ENCODE data around the gene PHLPP2.
A peak's percentile ranks its signal among the peaks of the same experiment; 100 is the strongest.

Gene PHLPP2

DNA sequence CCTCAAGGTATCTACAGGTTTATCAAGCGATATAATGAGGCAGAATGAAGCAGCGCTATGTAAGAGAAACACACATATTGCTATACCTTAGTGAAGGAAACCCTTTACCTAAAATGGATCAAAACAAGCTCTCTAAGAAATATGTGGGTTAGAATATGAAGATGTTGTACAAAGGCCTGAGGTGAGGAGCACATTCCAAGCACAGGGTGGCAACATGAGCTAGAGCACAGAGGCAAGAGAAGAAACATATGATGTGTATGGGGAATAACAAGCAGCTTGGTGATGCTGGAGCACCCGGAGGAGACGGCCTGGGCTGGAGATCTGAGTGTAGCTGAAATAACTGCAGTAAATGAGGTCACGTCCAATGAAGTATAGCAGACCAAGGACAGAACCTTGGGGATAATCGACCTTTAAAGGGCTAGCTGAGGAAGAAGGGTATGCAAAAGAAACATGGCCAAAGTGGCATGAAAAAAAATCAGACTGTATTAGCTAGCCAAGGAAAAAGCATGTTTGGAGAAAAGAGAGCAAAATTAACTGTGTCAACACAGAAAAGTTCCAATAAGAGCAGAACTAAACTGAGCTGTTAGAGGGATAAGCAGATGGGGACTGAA is 54.5 kb downstream of the PHLPP2 start:
- no peak for DNase-seq

DNA sequence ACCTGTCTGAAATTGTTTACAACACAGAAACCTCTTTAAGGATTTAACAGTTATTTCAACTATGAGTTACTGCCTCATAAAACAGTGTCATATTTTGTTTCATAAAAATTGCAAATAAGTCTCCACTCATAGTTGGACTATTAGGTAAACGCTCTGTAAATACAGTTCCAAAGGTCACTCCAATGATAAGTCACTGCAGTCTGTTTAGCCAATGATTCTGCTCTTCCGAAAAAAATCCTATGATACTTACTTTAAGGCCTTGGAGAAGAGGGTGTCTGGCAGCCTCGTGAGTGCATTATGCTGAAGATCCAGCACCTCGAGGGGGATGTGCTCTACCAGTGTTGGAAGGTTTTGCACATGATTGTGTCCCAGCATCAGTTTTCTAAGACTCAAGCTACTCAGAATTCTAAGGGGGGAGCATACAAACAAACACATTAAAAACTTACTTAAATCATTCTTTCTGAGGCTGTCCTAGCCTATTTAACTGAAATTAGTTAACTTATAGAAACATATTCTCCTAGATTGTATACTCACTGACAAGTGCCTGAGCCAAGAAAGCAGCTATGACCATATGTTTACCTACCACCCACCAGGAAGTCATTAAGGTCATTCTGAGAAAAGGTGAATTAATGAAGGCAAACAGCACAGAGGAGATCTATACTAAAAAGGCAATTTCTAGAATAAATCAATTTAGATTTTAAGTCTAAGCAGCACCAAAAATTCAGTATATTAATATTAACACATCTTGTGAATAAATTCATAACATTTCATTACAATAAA is 57.4 kb downstream of the PHLPP2 start:
- peak in 1 of 3 experiments; percentile 9 for DNase-seq

DNA sequence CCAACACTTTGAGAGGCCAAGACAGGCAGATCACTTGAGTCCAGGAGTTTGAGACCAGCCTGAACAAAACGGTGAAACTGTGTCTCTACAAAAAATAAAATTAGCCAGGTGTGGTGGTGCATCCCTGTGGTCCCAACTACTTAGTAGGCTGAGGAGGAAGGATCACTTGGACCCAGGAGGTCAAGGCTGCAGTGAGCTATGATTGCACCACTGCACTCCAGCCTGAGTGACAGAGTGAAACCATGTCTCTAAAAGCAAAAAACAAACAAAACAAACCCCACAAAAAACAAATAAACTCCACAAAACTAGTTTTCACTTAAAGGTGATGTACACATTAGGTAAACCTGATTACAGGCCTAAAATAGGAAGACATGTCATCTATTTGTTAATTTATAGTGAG is 58.2 kb downstream of the PHLPP2 start:
- no peak for DNase-seq

DNA sequence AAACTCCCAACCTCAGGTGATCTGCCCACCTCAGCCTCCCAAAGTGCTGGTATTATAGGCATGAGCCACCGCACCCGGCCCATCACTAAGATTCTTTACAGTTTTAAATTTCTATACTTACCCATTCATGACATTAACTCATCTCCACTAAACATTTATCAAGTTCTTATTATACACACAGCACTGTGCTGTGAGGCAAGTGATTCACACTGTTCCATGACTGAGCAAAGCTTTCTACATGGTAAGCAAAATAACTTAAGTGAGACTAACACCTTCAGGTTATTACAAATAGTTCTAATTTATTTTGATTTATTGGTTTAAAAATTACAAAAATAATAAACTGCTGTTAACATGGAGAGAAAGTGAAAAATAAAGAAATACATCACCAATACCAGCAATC is 65.0 kb downstream of the PHLPP2 start:
- no peak for DNase-seq

DNA sequence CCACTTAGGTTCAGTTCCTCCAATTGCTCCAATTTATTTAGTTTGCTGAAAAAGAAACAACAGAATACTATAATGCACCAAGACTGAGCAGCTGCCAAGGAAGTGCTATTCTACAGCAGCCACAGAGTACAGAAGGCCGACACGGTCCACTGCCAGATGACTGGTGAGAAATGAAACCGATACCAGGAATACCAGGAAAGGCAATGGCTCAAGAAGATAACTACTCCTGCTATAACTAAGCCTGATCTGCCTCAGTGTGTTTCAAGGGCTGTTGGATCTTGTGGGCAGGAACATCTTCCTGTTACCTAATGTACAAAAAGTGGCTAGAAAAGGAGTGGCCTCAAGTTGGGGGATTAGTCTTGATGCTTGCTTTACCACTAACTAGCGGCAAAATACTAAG is 65.7 kb downstream of the PHLPP2 start:
- DNase-seq: peak in 1 of 3 experiments; percentile 62

DNA sequence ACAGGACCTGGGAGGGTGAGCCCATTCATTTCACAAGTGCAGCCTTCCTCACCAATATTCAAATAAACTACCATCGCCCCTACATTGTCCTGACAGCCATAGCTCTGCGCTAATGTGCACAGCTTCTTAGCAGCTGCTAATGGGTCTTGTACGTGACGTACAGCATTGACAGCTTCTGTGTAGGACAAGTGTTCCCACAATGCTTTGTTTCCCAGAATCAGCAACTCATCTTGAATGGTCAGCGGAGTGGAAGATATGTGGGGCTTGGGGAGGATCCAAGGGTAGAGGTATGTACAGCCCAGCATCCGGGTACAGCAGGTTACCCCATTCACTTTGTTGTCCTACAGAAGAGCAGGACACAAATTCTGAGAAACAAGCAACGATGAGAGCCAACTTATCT is 74.8 kb downstream of the PHLPP2 start:
- no peak for DNase-seq

DNA sequence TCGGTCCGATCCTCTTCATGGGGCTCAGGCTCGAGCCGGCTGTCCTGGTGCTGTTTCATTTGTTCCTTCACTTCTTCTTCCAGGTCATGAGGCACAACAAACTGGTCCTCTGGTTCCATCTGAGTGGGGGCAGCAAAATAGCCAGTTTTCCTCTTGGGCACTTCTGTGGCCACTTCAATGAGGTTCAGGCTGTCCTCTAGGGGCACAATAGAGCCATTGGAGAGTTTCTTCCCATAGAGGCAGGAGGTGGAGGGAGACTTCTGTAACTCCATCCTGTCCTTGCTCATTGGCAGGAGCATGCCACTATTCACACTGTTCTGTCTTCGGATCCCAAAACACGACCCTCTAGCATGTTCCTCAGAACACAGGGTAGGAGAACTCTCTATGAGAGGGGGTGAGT is 75.6 kb downstream of the PHLPP2 start:
- DNase-seq: no peak

DNA sequence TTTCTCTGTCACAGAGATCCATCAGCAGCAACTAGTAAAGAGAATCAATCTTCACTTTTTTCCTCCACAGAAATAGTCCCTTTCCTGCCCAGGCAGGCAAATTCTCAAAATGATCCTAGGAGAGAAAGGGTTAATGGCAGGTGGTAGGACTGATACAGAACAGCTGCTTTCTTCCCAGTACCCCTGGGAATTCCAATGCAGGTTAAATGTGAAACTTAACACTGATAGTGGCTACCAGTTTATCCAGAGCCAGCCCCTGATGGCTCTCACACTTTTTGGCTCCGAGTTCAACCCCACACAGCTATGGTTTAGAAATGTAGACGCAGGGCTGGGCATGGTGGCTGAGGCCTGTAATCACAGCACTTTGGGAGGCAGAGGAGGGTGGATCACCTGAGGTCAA is 76.3 kb downstream of the PHLPP2 start:
- DNase-seq: peak in 1 of 3 experiments; percentile 11

DNA sequence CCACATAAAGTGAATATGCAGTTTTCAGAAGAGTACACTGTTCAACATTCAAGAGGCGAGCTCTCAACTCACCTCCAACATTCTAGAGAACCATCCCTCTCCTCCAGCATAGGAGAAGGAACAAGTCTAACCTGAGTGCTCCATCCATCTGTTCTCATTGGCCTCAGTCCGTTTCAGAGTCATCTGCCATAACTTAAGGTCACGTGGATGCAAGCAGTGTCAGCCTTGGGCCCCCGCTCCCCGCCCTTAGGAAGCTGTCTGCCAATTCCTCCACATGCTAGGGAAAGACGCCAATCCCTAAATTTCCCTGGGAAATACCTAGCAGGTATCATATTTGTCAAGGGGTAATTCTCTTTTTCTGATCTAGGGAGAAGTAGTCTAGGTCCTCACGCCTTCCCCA is 77.1 kb downstream of the PHLPP2 start:
- no peak for DNase-seq

DNA sequence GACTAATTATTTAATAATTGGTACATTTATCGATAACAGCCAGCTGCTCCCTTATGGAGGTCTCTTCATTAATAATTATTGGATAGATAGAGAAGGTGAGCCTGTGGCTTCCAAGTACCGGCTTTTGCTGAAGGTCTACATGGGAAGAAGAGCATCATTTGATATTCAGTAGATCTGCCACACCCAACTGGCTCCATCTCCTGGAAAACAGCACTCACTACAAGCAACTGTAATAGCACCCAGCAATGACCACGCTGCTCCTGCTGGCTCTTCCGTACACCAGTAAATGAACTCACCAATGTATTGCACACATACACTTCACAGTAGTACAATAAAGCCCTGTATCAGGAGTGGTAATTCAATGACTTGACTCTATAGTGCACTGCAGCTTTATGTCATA is 79.1 kb downstream of the PHLPP2 start:
- DNase-seq: peak in 1 of 3 experiments; percentile 53

DNA sequence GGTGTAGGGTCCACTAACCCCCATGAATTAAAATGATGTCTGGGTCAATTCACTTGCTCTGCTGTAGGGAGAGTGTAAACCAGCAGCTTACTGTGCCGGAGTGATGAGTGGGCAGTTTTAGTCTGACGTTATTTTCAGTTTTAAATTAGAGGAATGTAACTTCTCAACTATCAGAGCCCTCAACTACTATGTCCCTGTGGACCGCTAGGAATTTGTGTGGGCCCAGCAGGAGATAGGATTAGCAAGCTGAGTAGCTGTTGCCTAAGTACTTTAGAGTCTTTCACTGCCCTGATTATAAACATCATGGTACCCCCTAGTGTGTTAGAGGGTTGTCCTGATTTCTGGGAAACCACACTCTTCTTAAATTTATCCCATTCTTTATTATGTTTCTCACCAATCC is 87.1 kb downstream of the PHLPP2 start:
- DNase-seq: no peak

DNA sequence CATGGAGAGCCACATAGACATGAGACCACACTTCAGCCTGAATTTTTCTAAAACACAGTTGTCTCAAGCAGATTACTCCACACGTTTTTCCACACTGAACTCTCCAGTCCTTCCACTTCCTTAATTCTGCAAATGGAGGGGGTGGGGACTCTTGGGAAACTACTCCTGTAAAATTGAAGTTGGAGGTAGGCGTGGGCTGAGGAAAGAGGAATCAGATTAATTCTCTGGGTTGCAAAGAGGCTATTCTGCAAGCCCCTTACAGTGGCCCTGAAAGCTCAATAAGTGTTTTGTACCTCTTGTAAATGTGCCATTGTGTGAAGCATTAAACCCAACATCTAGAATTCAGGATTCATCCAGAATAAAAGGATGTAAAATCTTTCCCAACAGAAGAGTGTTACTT is 88.9 kb downstream of the PHLPP2 start:
- DNase-seq: no peak

DNA sequence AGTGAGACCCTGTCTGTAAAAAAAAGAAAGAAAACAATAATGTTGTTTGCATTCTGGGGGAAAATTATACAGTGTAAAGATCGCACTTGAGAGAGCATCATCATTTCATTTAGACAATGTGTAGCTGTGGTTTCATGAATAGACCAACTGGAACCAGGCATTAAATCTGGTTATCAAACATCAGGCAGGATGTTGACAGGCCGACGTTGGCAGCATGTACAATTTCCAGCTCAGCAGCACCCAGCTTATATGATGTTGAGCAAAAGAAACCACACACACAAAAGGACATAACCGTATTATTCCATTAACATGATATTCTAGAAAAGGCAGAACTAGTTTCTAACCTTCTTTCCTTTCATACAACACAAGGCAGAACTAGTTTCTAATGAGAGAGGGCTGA is 92.7 kb downstream of the PHLPP2 start:
- peak in 2 of 3 experiments; percentile 6 to 48 for DNase-seq

DNA sequence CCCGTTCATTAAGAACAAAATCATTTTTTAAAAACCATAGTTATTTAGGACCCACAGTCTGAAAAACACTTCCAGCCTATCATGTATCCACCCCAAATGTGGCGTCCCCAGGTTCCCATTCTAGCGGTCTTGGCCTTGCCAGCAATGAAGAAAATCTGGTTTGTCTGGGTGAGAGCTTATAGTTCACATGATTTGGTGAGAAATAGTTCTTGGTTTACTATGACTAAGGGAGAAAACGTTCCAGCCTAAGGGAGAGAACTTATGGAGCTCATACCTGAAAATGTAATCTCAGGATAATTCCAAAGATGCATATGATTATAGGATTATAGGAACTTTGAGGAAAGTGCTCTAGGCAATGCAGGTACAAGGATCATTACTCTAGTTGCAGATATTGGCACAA is 93.7 kb downstream of the PHLPP2 start:
- no peak for DNase-seq

DNA sequence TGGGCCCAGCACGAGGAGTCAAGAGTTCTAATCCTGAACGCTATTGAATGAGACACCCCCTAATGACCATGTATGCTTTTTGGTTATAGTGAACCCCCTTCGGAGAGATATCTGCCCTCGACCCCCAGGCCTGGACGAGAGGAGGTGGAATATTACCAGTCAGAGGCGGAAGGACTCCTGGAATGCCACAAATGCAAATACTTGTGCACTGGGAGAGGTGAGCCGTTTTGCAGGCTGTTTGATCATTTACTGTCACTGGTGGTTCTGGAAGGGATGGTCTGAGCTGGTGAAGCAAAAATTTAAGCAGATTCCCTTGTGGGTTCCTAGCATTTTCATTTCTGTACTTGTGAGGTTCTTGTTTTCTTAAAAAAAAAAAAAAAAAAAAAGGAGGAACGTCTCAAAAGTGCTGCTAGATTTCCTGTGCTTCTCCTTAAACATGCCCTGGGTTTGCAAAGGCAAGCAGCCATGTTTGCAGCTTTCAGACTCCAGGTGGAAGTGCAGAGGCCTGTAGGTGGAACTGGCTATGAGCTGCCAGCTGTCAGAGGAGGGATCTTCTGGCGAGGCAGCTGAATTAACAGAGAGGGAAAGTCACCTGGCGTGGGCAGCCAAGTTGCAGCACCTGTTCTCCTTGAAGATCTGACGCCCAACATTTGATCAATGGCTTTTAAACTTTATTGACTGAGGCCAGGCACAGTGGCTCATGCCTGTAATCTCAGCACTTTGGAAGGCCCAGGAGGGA is 95.1 kb downstream of the PHLPP2 start:
- peak in 2 of 3 experiments; percentile 2 to 6 for DNase-seq

DNA sequence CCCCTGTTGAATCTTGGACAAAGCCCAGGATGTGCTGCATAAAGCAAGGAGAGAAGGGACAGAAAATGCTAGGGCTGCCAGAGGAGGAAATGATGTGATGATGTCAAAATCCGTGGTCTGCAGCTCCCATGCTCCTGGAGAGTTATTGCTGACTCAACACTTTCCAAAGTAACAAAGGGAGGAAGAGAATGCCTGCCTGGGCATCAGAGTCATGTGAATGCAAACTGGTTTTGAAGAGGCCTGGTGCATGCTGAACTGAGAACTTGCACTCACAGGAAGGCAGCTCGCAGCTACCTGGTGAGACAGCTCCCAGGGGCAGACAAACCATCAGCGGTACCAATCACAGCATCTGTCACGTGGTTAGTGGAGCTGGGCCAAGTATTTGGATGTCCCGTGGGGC is 95.7 kb downstream of the PHLPP2 start:
- DNase-seq: peak in 2 of 3 experiments; percentile 2 to 4

DNA sequence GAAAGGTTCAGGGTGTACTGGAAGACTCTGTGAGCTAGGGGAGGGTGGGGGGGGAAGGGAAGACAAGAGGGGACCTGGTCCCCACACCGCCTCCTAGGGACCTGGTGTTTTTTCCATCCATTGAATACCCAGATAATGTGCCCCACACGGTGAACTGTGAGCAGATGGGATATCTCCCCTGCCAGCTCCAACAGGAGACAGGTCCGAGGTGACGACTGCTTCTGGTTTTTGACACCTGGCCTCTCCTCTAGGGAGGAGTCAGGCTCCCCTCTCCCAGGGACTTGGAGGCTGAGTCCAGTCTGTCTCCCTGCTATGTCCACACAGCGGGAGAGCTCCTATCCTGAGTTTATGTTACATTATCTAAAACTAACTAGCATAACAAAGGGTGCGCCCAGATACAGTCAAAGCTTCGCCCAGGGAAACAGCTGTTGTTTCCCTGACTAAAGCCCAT is 96.7 kb downstream of the PHLPP2 start:
- DNase-seq: no peak

DNA sequence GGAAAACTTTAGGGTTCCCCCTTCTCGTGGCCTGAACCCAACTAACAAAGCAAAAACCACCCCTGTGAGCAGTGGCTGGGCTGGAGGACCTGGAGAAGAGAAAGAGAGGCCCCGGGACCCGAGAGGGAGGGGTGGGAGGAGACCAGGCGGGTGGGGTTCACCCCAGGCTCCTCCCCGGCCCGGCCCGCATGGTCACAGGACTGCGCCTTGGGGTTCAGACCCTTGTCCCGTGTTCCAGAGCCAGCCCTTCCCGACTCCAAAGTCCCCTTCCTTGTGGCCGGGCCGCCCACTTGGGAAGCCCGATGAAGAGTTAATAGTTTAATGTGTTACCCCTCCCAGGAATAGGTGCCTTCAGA is 97.7 kb downstream of the PHLPP2 start:
- no peak for DNase-seq

DNA sequence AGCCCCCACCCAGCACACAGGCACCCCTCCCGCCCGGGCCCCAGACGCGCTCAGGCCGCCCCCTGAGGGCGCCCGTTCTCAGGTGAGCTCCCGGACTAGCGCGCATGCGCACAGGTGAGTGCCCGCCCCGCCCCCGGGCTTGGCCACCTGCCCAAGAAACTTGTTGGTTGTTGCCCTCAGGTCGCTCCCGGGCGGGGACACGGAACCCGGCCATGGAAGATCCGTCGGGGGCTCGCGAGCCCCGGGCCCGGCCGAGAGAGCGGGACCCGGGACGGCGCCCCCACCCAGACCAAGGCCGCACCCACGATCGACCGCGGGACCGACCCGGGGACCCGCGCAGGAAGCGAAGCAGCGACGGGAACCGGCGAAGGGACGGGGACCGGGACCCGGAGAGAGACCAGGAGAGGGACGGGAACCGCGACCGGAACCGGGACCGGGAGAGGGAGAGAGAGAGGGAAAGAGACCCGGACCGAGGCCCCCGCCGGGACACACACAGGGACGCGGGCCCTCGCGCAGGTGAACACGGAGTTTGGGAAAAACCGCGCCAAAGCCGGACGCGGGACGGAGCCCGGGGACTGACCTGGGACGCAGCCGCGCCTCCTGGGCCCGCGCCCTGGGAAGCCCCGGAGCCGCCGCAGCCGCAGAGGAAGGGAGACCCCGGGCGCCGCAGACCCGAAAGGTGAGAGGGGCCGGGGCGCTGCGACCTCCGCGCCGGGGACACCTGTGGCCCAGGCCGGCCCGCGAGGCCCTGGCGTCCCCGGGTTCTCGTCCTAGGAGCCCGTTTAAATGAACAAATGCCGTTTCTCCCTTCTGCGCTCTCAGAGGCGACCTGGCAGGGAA is 98.3 kb downstream of the PHLPP2 start, which contains the start of gene MARVELD3:
Gene MARVELD3 (plus strand): TSS at position 167 of the 840 bp plus-strand sequence. CDS start 46 bp downstream, at position 213.
- DNase-seq: peak; percentile 60 to 80 (median 70)

DNA sequence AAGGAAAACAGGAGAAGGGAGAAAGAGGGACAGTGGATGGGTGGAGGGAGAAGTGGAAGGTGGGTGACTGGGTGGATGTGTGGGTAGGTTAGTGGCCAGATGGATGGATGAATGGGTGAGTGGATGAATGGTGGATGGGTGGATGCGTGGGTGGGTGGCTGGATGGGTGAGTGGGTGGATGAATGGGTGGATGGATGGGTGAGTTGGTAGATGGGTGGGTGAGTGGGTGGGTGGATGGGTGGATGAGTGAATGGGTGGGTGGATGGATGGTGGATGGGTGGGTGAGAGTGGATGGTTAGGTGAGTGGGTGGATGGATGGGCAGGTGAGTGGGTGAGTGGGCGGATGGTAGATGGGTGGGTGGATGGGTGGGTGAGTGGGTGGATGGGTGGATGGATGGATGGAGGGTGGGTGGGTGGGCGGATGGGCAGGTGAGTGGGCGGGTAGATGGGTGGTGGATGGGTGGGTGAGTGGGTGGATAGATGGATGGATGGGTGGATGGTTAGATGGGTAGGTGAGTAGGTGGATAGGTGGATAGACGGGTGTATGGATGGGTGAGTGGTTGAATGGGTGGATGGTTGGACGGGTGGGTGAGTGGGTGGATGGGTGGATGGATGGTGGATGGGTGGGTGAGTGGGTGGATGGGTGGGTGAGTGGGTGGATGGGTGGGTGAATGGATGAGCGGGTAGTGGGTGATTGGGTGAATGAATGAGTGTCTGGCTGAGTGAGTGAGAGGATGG is 99.2 kb downstream of the PHLPP2 start:
- no peak for DNase-seq

DNA sequence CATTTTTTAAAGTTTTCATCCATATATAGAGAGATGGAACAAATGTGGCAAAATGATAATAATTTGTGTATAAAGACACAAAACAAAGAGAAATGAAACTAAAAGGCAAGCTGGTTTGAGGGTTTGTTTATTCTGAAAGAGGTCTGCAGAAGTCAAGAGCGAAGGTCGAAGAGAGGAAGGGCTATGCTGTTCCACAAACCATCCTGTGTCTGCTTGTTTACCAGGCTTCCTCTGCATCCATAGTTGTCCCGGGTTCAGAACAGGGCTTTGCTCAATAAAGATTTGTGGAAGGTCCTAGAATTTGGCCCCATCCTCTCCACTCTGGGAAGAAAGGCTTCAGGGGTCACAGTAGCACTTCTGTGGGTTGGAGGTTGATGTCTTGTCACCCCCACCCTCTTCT is 100.9 kb downstream of the PHLPP2 start:
- no peak for DNase-seq

DNA sequence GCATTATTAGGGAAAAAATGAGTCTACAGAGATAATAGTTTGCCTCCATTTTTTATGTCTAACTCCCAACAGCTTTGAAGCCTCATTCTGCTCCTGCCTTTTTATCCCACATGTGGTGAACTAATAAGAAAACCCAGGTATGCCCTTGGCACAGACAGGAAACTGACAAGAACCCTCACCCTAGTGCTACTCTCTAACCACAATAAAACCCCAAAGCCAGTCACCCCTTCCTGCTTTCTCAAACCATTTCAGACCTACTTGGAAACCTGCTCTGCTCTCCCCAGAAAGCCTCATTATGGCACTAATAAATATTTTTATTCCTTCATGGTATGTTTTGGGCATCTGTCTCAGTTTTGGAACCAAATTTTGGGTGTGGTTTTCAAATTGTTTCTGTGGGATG is 102.4 kb downstream of the PHLPP2 start:
- DNase-seq: no peak
